Endothelial cell of umbilical vein (primary cell): ENCODE measurements around the gene TSPYL1. TPM values are rescaled to one million over a fixed set of nuclear protein-coding genes. Genes with fewer than 3 reads are reported as not detected.

Experiments used
- BruUV-seq: library from RNA; stranded (reverse); fragments of 400-500 nt; replicated peaks from 2 replicates; lab custom pipeline; 2021; lab: Mats Ljungman, UMichigan
- CTCF ChIA-PET: fragments of 300-600, 350-600 bp; sonication (Branson Sonifier 250); formaldehyde crosslinking; loops from one replicate; lab custom pipeline; 2021; ENCODE audit warnings: antibody characterized with exemption, inconsistent platforms; lab: Charles Lee
- POLR2A ChIA-PET: fragments of 300-600, 350-600 bp; sonication (Branson Sonifier 250); formaldehyde crosslinking; loops from one replicate; lab custom pipeline; 2021; ENCODE audit warnings: antibody characterized with exemption, inconsistent platforms; lab: Charles Lee
- DNase-seq: peaks from one replicate; pipeline ENCODE4 v3.0.0-alpha.2; 2011; ENCODE audit warnings: low read depth, low spot score
- FAIRE-seq: peaks from 2 replicates; lab custom pipeline; 2011; peaks lifted over from hg19 to GRCh38; lab: Jason Lieb, UNC
- H2AFZ ChIP-seq: 2 replicates; pipeline ENCODE4 v1.6.0; 2012; ENCODE audit warnings: low read depth, low read length, control low read depth, inconsistent platforms
- H3K27ac ChIP-seq: 2 replicates; pipeline ENCODE4 v1.5.1; 2011; ENCODE audit warnings: low read depth, mild to moderate bottlenecking, control low read depth, low read length, moderate library complexity; ENCODE audit not compliant: insufficient read depth
- H3K27me3 ChIP-seq, 2 experiments: 2 replicates each; pipeline versions ENCODE4 v1.6.0 to v1.6.1; 2011; ENCODE audit warnings: low read length in 2 of 2, mixed read lengths in 1 of 2; ENCODE audit not compliant: control insufficient read depth in 2 of 2, insufficient read depth in 2 of 2
- H3K36me3 ChIP-seq, 2 experiments: 2 replicates in 1 of 2; 3 replicates in 1 of 2; pipeline ENCODE4 v1.5.1; 2011; ENCODE audit warnings: low read length in 2 of 2, mild to moderate bottlenecking in 1 of 2, moderate library complexity in 1 of 2; ENCODE audit not compliant: control insufficient read depth in 2 of 2, insufficient read depth in 2 of 2; ENCODE audit errors: extremely low read depth in 1 of 2
- H3K4me1 ChIP-seq: 3 replicates; pipeline ENCODE4 v1.5.1; 2011; ENCODE audit warnings: mild to moderate bottlenecking, low read length; ENCODE audit not compliant: control insufficient read depth, insufficient read depth; ENCODE audit errors: extremely low read depth
- H3K4me2 ChIP-seq: 2 replicates; pipeline ENCODE4 v1.6.1; 2011; ENCODE audit warnings: low read length, control low read depth, mixed read lengths; ENCODE audit not compliant: insufficient read depth
- H3K4me3 ChIP-seq, 3 experiments: fragments of 200-600 bp in 1 of 3; sonication (generic), shearing (Covaris generic) in 1 of 3; replicated peaks in 1 of 3; 2 replicates each; pipeline ENCODE4 v1.5.1; 2011 to 2016; ENCODE audit warnings: control low read depth in 3 of 3, low read length in 3 of 3, mild to moderate bottlenecking in 2 of 3, inconsistent platforms in 1 of 3, low read depth in 1 of 3, moderate library complexity in 1 of 3; ENCODE audit not compliant: insufficient read depth in 1 of 3
- H3K79me2 ChIP-seq: 2 replicates; pipeline ENCODE4 v1.6.0; 2012; ENCODE audit warnings: low read length, inconsistent platforms; ENCODE audit not compliant: control insufficient read depth, insufficient read depth
- H3K9ac ChIP-seq: replicated peaks from 2 replicates; pipeline ENCODE3; 2011; ENCODE audit warnings: low read length, control low read depth; ENCODE audit not compliant: insufficient read depth; ENCODE audit errors: extremely low read depth
- H3K9me1 ChIP-seq: replicated peaks from 3 replicates; pipeline ENCODE4 v1.6.0; 2011; ENCODE audit warnings: mild to moderate bottlenecking, low read length; ENCODE audit not compliant: control insufficient read depth, insufficient read depth; ENCODE audit errors: extremely low read depth
- H3K9me3 ChIP-seq: replicated peaks from 2 replicates; pipeline ENCODE4 v1.5.1; 2012; ENCODE audit warnings: low read length, inconsistent platforms; ENCODE audit not compliant: control insufficient read depth, insufficient read depth
- H4K20me1 ChIP-seq: replicated peaks from 2 replicates; pipeline ENCODE3; 2011; ENCODE audit warnings: mild to moderate bottlenecking, low read length; ENCODE audit not compliant: control insufficient read depth, insufficient read depth; ENCODE audit errors: extremely low read depth
- EZH2 ChIP-seq: IDR thresholded peaks from 2 replicates; pipeline ENCODE4 v1.6.1; 2012; ENCODE audit warnings: borderline replicate concordance, low read depth, mild to moderate bottlenecking, moderate library complexity, low read length, inconsistent platforms; ENCODE audit not compliant: severe bottlenecking
- FOS ChIP-seq: IDR thresholded peaks from 2 replicates; pipeline ENCODE4 v1.6.1; 2011; ENCODE audit warnings: mild to moderate bottlenecking, low read length, moderate library complexity, borderline replicate concordance; ENCODE audit not compliant: insufficient read depth
- GATA2 ChIP-seq: IDR thresholded peaks from 2 replicates; pipeline ENCODE4 v1.7.0; 2011; ENCODE audit warnings: low read depth, mild to moderate bottlenecking, moderate library complexity, mixed read lengths, low read length; ENCODE audit not compliant: insufficient read length, insufficient read depth
- JUN ChIP-seq: IDR thresholded peaks from 2 replicates; pipeline ENCODE4 v1.6.1; 2011; ENCODE audit warnings: borderline replicate concordance, low read depth; ENCODE audit not compliant: insufficient read length, insufficient read depth
- MAX ChIP-seq: IDR thresholded peaks from 2 replicates; pipeline ENCODE4 v1.6.1; 2011; ENCODE audit not compliant: insufficient read depth, insufficient read length
- MYC ChIP-seq: IDR thresholded peaks from one replicate; pipeline ENCODE4 v1.6.1; 2011; ENCODE audit warnings: mild to moderate bottlenecking, low read depth, low read length
- POLR2A ChIP-seq: IDR thresholded peaks from 2 replicates; pipeline ENCODE4 v1.6.1; 2012; ENCODE audit warnings: low read depth, mild to moderate bottlenecking, control low read depth, low read length
- POLR2AphosphoS5 ChIP-seq: IDR thresholded peaks from 2 replicates; pipeline ENCODE4 v1.6.1; 2012; ENCODE audit warnings: low read depth, mild to moderate bottlenecking, control low read depth, low read length, moderate library complexity; ENCODE audit not compliant: insufficient read depth
- dilution Hi-C: fragments of 300-500 bp; cut with MboI; formaldehyde crosslinking; loops from one replicate; pipeline ENCODE4 v1.15.0; 2019; ENCODE audit warnings: low sequenced_read_pairs; ENCODE audit not compliant: extremely low pct_ligation_motif_present
- intact Hi-C: fragments of 100-400 bp; cut with micrococcal nuclease; formaldehyde crosslinking; loops from one replicate; pipeline ENCODE4 v1.10.0; 2022
- polyA plus RNA-seq, 4 experiments: library from polyadenylated mRNA; depleted of rRNA in 3 of 4; stranded (reverse) in 3 of 4; unstranded in 1 of 4; fragments of >200 nt; gene quantifications; 2 replicates each; pipeline versions ENCODE4 v1.2.1 to v1.2.3, GENCODE V29; 2011 to 2012; ENCODE audit warnings: missing spikeins in 1 of 4
- total RNA-seq: library from RNA; stranded (reverse); gene quantifications from 2 replicates; pipeline ENCODE4 v1.2.3, GENCODE V29; 2021
- TF ChIP-seq, protein P1 (sequence below), 2 donors: IDR thresholded peaks; 1 replicate in 1 of 2; 2 replicates in 1 of 2; pipeline ENCODE4 v1.5.1; 2011; ENCODE audit warnings: low read length in 2 of 2, mild to moderate bottlenecking in 2 of 2, moderate library complexity in 2 of 2, control low read depth in 1 of 2, inconsistent platforms in 1 of 2, low read depth in 1 of 2; ENCODE audit not compliant: insufficient read depth in 1 of 2; ENCODE audit errors: extremely low read depth in 1 of 2

Gene TSPYL1
- total and polyA plus RNA-seq, 2 donors (not counting 3 experiments of a cell fraction or from before 2014, with no cell fraction given) = 32.1 to 54.5 TPM

GRCh38 chr6:116247285-116247684 is 32.4 kb downstream of the TSPYL1 start:
- no peak overlapping the region for H3K4me3 ChIP-seq
- no peak overlapping the region for H3K27ac ChIP-seq
- intact Hi-C loops = no loop called here
- H3K9ac ChIP-seq = no peak overlapping the region
- no TSS peak for BruUV-seq
- H3K9me3 ChIP-seq = no peaks in the 10 kb centered on the region
- CTCF ChIA-PET = interaction anchor here (1.7 to 10.1 kb wide), 2 partner anchors 21 to 30 kb away, joined by 6 to 90 read pairs; no protein-coding TSS in a partner anchor
- no peak overlapping the region for H3K4me2 ChIP-seq
- H3K79me2 ChIP-seq = peaks cover 12% of the 10 kb centered on the region
- no peaks in the 10 kb centered on the region for H3K27me3 ChIP-seq
- FAIRE-seq = no peak
- dilution Hi-C loops = no loop called here
- POLR2A ChIA-PET = no interaction called here
- peaks cover 0 to 2% of the 10 kb centered on the region in 2 experiments for H3K36me3 ChIP-seq
- no peak for TF ChIP-seq FOS
- TF ChIP-seq MYC = no peak
- TF ChIP-seq POLR2AphosphoS5 = no peak
- TF ChIP-seq JUN = no peak
- TF ChIP-seq, protein P1, sequence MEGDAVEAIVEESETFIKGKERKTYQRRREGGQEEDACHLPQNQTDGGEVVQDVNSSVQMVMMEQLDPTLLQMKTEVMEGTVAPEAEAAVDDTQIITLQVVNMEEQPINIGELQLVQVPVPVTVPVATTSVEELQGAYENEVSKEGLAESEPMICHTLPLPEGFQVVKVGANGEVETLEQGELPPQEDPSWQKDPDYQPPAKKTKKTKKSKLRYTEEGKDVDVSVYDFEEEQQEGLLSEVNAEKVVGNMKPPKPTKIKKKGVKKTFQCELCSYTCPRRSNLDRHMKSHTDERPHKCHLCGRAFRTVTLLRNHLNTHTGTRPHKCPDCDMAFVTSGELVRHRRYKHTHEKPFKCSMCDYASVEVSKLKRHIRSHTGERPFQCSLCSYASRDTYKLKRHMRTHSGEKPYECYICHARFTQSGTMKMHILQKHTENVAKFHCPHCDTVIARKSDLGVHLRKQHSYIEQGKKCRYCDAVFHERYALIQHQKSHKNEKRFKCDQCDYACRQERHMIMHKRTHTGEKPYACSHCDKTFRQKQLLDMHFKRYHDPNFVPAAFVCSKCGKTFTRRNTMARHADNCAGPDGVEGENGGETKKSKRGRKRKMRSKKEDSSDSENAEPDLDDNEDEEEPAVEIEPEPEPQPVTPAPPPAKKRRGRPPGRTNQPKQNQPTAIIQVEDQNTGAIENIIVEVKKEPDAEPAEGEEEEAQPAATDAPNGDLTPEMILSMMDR (IDR thresholded peaks at IDR 0.05; ENCODE audit: extremely low read depth in 1 of 2, insufficient read depth in 1 of 2, low read depth in 1 of 2, low read length in 2 of 2) = no peak
- TF ChIP-seq EZH2 = no peak
- no peak for TF ChIP-seq GATA2
- no peak for TF ChIP-seq POLR2A
- no peak for TF ChIP-seq MAX
- peaks cover 39% of the 10 kb centered on the region for H3K4me1 ChIP-seq
- H3K9me1 ChIP-seq = no peaks in the 10 kb centered on the region
- DNase-seq = no peak
- no peak overlapping the region for H2AFZ ChIP-seq
- no peaks in the 10 kb centered on the region for H4K20me1 ChIP-seq
